HepG2 (cell line): Measurements from ENCODE around the gene COA3. TPM values are rescaled to one million over a fixed set of nuclear protein-coding genes. Genes with fewer than 3 reads are reported as not detected.
A peak's percentile ranks its signal among the peaks of the same experiment; 100 is the strongest.

Experiments
- CEBPG ChIP-seq: IDR thresholded peaks from 2 replicates; pipeline ENCODE4 v1.6.1; 2016
- CHD2 ChIP-seq: IDR thresholded peaks from 2 replicates; pipeline ENCODE4 v1.6.1; 2011; ENCODE audit warnings: low read depth, low read length, improper control_type of control experiment
- HCFC1 ChIP-seq: fragments of 150-350 bp; IDR thresholded peaks from 2 replicates; pipeline ENCODE4 v1.6.1; 2014; ENCODE audit warnings: low read depth, low read length
- SYNCRIP ChIP-seq: fragments of 200-400 bp; formaldehyde crosslinking; IDR thresholded peaks from 2 replicates; pipeline ENCODE4 v1.6.1; 2018; ENCODE audit warnings: mild to moderate bottlenecking, low read depth, low read length; ENCODE audit not compliant: insufficient read depth
- TARDBP ChIP-seq: sonication (generic); formaldehyde crosslinking; IDR thresholded peaks from 2 replicates; pipeline ENCODE4 v1.8.0; 2022; ENCODE audit warnings: mild to moderate bottlenecking, missing genetic modification reagents
- THAP11 ChIP-seq: IDR thresholded peaks from 2 replicates; pipeline ENCODE4 v1.6.1; 2016; ENCODE audit warnings: missing biosample characterization, missing genetic modification reagents
- ZBTB10 ChIP-seq: sonication (generic); formaldehyde crosslinking; IDR thresholded peaks from 2 replicates; pipeline ENCODE4 v1.4.0; 2020; ENCODE audit warnings: missing genetic modification reagents, borderline replicate concordance
- ZMAT5 ChIP-seq: sonication (generic); formaldehyde crosslinking; IDR thresholded peaks from 2 replicates; pipeline ENCODE4 v1.5.0; 2020; ENCODE audit warnings: mild to moderate bottlenecking, low read depth, missing genetic modification reagents, borderline replicate concordance
- ZNF318 ChIP-seq: sonication (generic); formaldehyde crosslinking; IDR thresholded peaks from 2 replicates; pipeline ENCODE4 v1.4.0; 2020; ENCODE audit warnings: mild to moderate bottlenecking, missing genetic modification reagents
- ZNF572 ChIP-seq: sonication (generic); formaldehyde crosslinking; IDR thresholded peaks from 2 replicates; pipeline ENCODE4 v1.5.1; 2020; ENCODE audit warnings: mild to moderate bottlenecking, missing genetic modification reagents
- ZNF784 ChIP-seq: sonication (generic); formaldehyde crosslinking; IDR thresholded peaks from 2 replicates; pipeline ENCODE4 v1.5.1; 2020; ENCODE audit warnings: missing genetic modification reagents, mild to moderate bottlenecking, borderline replicate concordance
- ZNF800 ChIP-seq: sonication (generic); formaldehyde crosslinking; IDR thresholded peaks from 2 replicates; pipeline ENCODE4 v1.4.0; 2020; ENCODE audit warnings: missing genetic modification reagents
- polyA plus RNA-seq, 8 experiments: library from polyadenylated mRNA; depleted of rRNA in 3 of 8; stranded (reverse) in 7 of 8; unstranded in 1 of 8; fragments of >200 nt; fragmentation: Illumina TruSeq in 4 of 8; extraction: Trizol in 4 of 8; gene quantifications; 2 replicates each; pipeline versions ENCODE4 v1.2.1 to v1.2.3, GENCODE V29; 2011 to 2016; ENCODE audit warnings: low read depth in 4 of 8, missing spikeins in 1 of 8, mixed read lengths in 1 of 8; ENCODE audit not compliant: insufficient read depth in 1 of 8
- total RNA-seq, 5 experiments: library from RNA; depleted of rRNA; stranded (reverse); fragments of >200 nt; fragmentation: Illumina TruSeq; extraction: Trizol; gene quantifications; 2 replicates each; pipeline ENCODE4 v1.2.3, GENCODE V29; 2016; ENCODE audit warnings: low read depth in 1 of 5

Gene COA3
- total and polyA plus RNA-seq, 2 of the 13 experiments (the other 11 are each of a cell fraction or from before 2014, with no cell fraction given), result 133 to 202 TPM

- TF ChIP-seq ZNF318 (CRISPR knock-in tag) (no peak), HCFC1 (no peak), CHD2 (no peak; the same call in 1 of the 2 replicates), CEBPG (CRISPR knock-in tag) (no peak), THAP11 (no peak), SYNCRIP (no peak), TARDBP (CRISPR knock-in tag) (peak; percentile 64; the same call in 1 of the 2 replicates), ZBTB10 (CRISPR knock-in tag) (peak; percentile 58; the same call in 1 of the 2 replicates), ZMAT5 (CRISPR knock-in tag) (no peak), ZNF784 (CRISPR knock-in tag) (peak; percentile 91), ZNF572 (CRISPR knock-in tag) (no peak), ZNF800 (CRISPR knock-in tag) (no peak)
Observed at GRCh38 chr17:42760652-42761581, 37.6 kb downstream of the COA3 start, which contains the start of gene RAMP2 (continued).
